Stimulated activated CD8-positive, alpha-beta memory T cell treated with anti-CD3 and anti-CD28 coated beads, Interleukin-12 subunit alpha, Interleukin-12 subunit beta, amount 100 ng/mL, for 24 hours (primary cell): ENCODE measurements around the gene GOLGA8O.
"Not testable (repeated sequence)": the region's sequence is repeated elsewhere in the genome, so short reads cannot be mapped to it uniquely, and the experiment has no call there.

Experiments used
- DNase-seq: peaks from one replicate; pipeline ENCODE4 v3.0.0-alpha.2; 2020; ENCODE audit errors: extremely low read depth

Gene GOLGA8O

GRCh38 chr15:32455534-32455933 lies at the start of gene GOLGA8O:
TSS of gene GOLGA8O (minus strand) at chr15:32455634. CDS start at chr15:32455536, 98 bp downstream.
- not testable (repeated sequence) for DNase-seq

GRCh38 chr15:32504152-32504811 lies 48.8 kb upstream of the GOLGA8O start:
- not testable (repeated sequence) for DNase-seq

- not testable (repeated sequence) for DNase-seq
Observed at GRCh38 chr15:32502946-32503345, 47.5 kb upstream of the GOLGA8O start.

GRCh38 chr15:32492768-32493167 lies 37.3 kb upstream of the GOLGA8O start:
- DNase-seq: not testable (repeated sequence)

GRCh38 chr15:32486474-32486873 lies 31.0 kb upstream of the GOLGA8O start:
- DNase-seq: not testable (repeated sequence)

- DNase-seq: not testable (repeated sequence)
Observed at GRCh38 chr15:32483377-32483776, 27.9 kb upstream of the GOLGA8O start.

GRCh38 chr15:32481683-32482082 lies 26.2 kb upstream of the GOLGA8O start:
- DNase-seq: not testable (repeated sequence)

- DNase-seq: not testable (repeated sequence)
Observed at GRCh38 chr15:32468076-32468475, 12.6 kb upstream of the GOLGA8O start.

- not testable (repeated sequence) for DNase-seq
Observed at GRCh38 chr15:32440445-32440977, 14.9 kb downstream of the GOLGA8O start.

GRCh38 chr15:32434102-32434963 lies 21.1 kb downstream of the GOLGA8O start:
- not testable (repeated sequence) for DNase-seq

GRCh38 chr15:32427635-32428034 lies 27.8 kb downstream of the GOLGA8O start:
- not testable (repeated sequence) for DNase-seq

GRCh38 chr15:32426511-32426910 lies 28.9 kb downstream of the GOLGA8O start:
- not testable (repeated sequence) for DNase-seq

GRCh38 chr15:32407903-32408302 lies 47.5 kb downstream of the GOLGA8O start:
- DNase-seq: not testable (repeated sequence)

- DNase-seq: not testable (repeated sequence)
Observed at GRCh38 chr15:32403192-32403591, 52.2 kb downstream of the GOLGA8O start, which contains the start of gene GOLGA8K. TSS of gene GOLGA8K (minus strand) at chr15:32403292. CDS start at chr15:32403194, 98 bp downstream.

GRCh38 chr15:32396522-32396921 lies 58.9 kb downstream of the GOLGA8O start:
- DNase-seq: not testable (repeated sequence)
